ENCODE measurements around the gene TNXB.
"Not testable (repeated sequence)": the region's sequence is repeated elsewhere in the genome, so short reads cannot be mapped to it uniquely, and the experiment has no call there.

TNXB gene

GRCh38 chr6:32144238-32144637 lies 35.1 kb upstream of the TNXB start:
- not testable (repeated sequence) for DNase-seq (ENCODE audit: low read depth)

- no peak for DNase-seq (ENCODE audit: low read depth)
Measured at GRCh38 chr6:32140420-32141046, 31.4 kb upstream of the TNXB start.

GRCh38 chr6:32139590-32139989 lies 30.5 kb upstream of the TNXB start:
- DNase-seq (ENCODE audit: low read depth): no peak

- DNase-seq (ENCODE audit: low read depth): no peak
Measured at GRCh38 chr6:32137454-32137853, 28.3 kb upstream of the TNXB start.

- no peak for DNase-seq (ENCODE audit: low read depth)
Measured at GRCh38 chr6:32133786-32134185, 24.6 kb upstream of the TNXB start.

- DNase-seq (ENCODE audit: low read depth): no peak
Measured at GRCh38 chr6:32132110-32132509, 23.0 kb upstream of the TNXB start.

- no peak for DNase-seq (ENCODE audit: low read depth)
Measured at GRCh38 chr6:32131439-32131948, 22.4 kb upstream of the TNXB start.

GRCh38 chr6:32129297-32130088 lies 20.4 kb upstream of the TNXB start:
- DNase-seq (ENCODE audit: low read depth): no peak

GRCh38 chr6:32128751-32129296 lies 19.7 kb upstream of the TNXB start:
- no peak for DNase-seq (ENCODE audit: low read depth)

GRCh38 chr6:32127717-32128592 lies 18.8 kb upstream of the TNXB start, which contains the start of gene ATF6B:
ATF6B (minus strand) TSS chr6:32128246; CDS start chr6:32128207, 39 bp downstream.
- DNase-seq (ENCODE audit: low read depth): peak; percentile 90

- DNase-seq (ENCODE audit: low read depth): no peak
Measured at GRCh38 chr6:32127409-32127716, 18.2 kb upstream of the TNXB start.

- no peak for DNase-seq (ENCODE audit: low read depth)
Measured at GRCh38 chr6:32126880-32127279, 17.7 kb upstream of the TNXB start.

GRCh38 chr6:32123681-32124080 lies 14.5 kb upstream of the TNXB start:
- no peak for DNase-seq (ENCODE audit: low read depth)

GRCh38 chr6:32120573-32121059 lies 11.5 kb upstream of the TNXB start:
- no peak for DNase-seq (ENCODE audit: low read depth)

- peak; percentile 41 for DNase-seq (ENCODE audit: low read depth)
Measured at GRCh38 chr6:32118782-32119628, 9.9 kb upstream of the TNXB start.

GRCh38 chr6:32117461-32117860 lies 8.3 kb upstream of the TNXB start:
- DNase-seq (ENCODE audit: low read depth): no peak

GRCh38 chr6:32116674-32117073 lies 7.5 kb upstream of the TNXB start:
- DNase-seq (ENCODE audit: low read depth): no peak

- no peak for DNase-seq (ENCODE audit: low read depth)
Measured at GRCh38 chr6:32115623-32116022, 6.5 kb upstream of the TNXB start.

- no peak for DNase-seq (ENCODE audit: low read depth)
Measured at GRCh38 chr6:32114796-32115195, 5.7 kb upstream of the TNXB start.

- DNase-seq (ENCODE audit: low read depth): no peak
Measured at GRCh38 chr6:32113386-32114352, 4.5 kb upstream of the TNXB start.
